Activated CD8-positive, alpha-beta T cell treated with anti-CD3 and anti-CD28 coated beads for 36 hours (primary cell): ENCODE data around the gene AUTS2. TPM values are rescaled to one million over a fixed set of nuclear protein-coding genes. Genes with fewer than 3 reads are reported as not detected.

Source experiments
- ATAC-seq: fragments of 200-7000 bp; cut with Tn5 transposase; one replicate; pipeline ENCODE4 v1.10.0; 2021; ENCODE audit warnings: mild to moderate bottlenecking, moderate library complexity
- CTCF ChIA-PET: fragments of 350-600 bp; sonication (Branson Sonifier 250); formaldehyde crosslinking; loops from one replicate; lab custom pipeline; 2021; ENCODE audit warnings: antibody characterized with exemption; lab: Charles Lee
- POLR2A ChIA-PET: fragments of 350-600 bp; sonication (Branson Sonifier 250); formaldehyde crosslinking; loops from one replicate; lab custom pipeline; 2021; ENCODE audit warnings: antibody characterized with exemption; lab: Charles Lee
- DNase-seq: peaks from one replicate; pipeline ENCODE4 v3.0.0-alpha.2; 2020
- H3K27ac Mint-ChIP-seq: one replicate; pipeline ENCODE4 v1.8.0; 2021; ENCODE audit warnings: mild to moderate bottlenecking, mixed read lengths
- H3K27me3 Mint-ChIP-seq: one replicate; pipeline ENCODE4 v1.8.0; 2021; ENCODE audit warnings: mixed read lengths
- H3K36me3 Mint-ChIP-seq: one replicate; pipeline ENCODE4 v1.8.0; 2021; ENCODE audit warnings: low read depth, mixed read lengths
- H3K4me1 Mint-ChIP-seq: one replicate; pipeline ENCODE4 v1.8.0; 2021; ENCODE audit warnings: low read depth, mixed read lengths
- H3K4me3 Mint-ChIP-seq: one replicate; pipeline ENCODE4 v1.8.0; 2021; ENCODE audit warnings: mild to moderate bottlenecking, moderate library complexity, mixed read lengths
- H3K9me3 Mint-ChIP-seq: one replicate; pipeline ENCODE4 v1.8.0; 2021; ENCODE audit warnings: mixed read lengths
- intact Hi-C: fragments of 100-400 bp; cut with micrococcal nuclease; formaldehyde crosslinking; loops from one replicate; pipeline ENCODE4 v1.10.0; 2022
- total RNA-seq, 2 experiments: library from RNA; stranded (reverse); gene quantifications; one replicate each; pipeline ENCODE4 v1.2.3, GENCODE V29; 2021
- TF ChIP-seq, protein P1 (sequence below): fragments of 200-600 bp; IDR thresholded peaks from one replicate; pipeline ENCODE4 v1.8.0; 2022; ENCODE audit warnings: antibody characterized with exemption, mild to moderate bottlenecking

Gene AUTS2
- total RNA-seq, 2 experiments from 2014 or later, result 3.1 to 3.3 TPM

DNA sequence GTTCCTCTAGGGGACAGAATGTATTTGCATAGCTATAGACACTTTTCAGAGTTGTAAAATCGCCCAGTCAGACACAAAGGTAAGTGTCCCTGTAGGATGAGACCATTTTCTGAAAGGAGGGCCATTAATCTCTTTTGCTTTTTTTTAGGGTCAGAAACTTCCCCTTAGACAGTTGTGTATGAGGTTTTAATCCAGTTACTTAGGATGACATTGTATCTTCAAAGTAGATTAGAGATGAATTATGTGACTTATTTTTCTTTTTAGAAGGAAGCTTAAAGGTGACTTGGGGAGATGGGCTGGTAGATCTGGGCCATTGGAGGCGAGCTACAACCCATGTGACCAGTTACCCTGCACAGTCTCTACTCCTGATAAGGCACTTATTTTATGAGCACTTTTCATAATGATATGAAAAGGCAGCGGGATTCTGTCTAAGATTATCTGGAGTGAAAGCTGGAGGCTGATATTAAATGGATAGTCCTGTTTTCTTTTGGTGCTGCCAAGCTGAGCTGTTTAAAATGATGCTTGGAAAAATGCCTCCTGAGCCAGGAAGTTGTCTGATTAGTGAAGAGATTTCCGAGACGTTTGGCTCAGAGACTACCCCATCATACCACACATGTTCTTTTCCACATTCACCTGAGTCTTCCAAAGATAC, 264.3 kb downstream of the AUTS2 start:
- CTCF ChIA-PET, result no interaction called here
- ATAC-seq, result no peak
- no peaks in the 10 kb centered on the region for H3K4me1 Mint-ChIP-seq
- no peaks in the 10 kb centered on the region for H3K9me3 Mint-ChIP-seq
- intact Hi-C loops, result no loop called here
- POLR2A ChIA-PET, result no interaction called here
- H3K4me3 Mint-ChIP-seq, result no peak overlapping the region
- no peak for DNase-seq
- H3K36me3 Mint-ChIP-seq, result no peaks in the 10 kb centered on the region
- H3K27me3 Mint-ChIP-seq, result peaks cover 6% of the 10 kb centered on the region
- H3K27ac Mint-ChIP-seq, result no peak overlapping the region
- TF ChIP-seq, protein P1, sequence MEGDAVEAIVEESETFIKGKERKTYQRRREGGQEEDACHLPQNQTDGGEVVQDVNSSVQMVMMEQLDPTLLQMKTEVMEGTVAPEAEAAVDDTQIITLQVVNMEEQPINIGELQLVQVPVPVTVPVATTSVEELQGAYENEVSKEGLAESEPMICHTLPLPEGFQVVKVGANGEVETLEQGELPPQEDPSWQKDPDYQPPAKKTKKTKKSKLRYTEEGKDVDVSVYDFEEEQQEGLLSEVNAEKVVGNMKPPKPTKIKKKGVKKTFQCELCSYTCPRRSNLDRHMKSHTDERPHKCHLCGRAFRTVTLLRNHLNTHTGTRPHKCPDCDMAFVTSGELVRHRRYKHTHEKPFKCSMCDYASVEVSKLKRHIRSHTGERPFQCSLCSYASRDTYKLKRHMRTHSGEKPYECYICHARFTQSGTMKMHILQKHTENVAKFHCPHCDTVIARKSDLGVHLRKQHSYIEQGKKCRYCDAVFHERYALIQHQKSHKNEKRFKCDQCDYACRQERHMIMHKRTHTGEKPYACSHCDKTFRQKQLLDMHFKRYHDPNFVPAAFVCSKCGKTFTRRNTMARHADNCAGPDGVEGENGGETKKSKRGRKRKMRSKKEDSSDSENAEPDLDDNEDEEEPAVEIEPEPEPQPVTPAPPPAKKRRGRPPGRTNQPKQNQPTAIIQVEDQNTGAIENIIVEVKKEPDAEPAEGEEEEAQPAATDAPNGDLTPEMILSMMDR, result no peak

GRCh38 chr7:69864274-69864673, 266.0 kb downstream of the AUTS2 start:
- TF ChIP-seq, protein P1, result no peak
- ATAC-seq (no peak), DNase-seq (no peak)
- Mint-ChIP-seq H3K36me3 (no peaks in the 10 kb centered on the region), H3K27ac (no peak overlapping the region), H3K4me1 (no peaks in the 10 kb centered on the region), H3K4me3 (no peak overlapping the region), H3K9me3 (no peaks in the 10 kb centered on the region), H3K27me3 (no peaks in the 10 kb centered on the region)
- CTCF ChIA-PET, result no interaction called here
- POLR2A ChIA-PET, result no interaction called here
- intact Hi-C loops, result no loop called here

GRCh38 chr7:69864822-69865221, 266.5 kb downstream of the AUTS2 start:
- TF ChIP-seq, protein P1, result no peak
- ATAC-seq (no peak), DNase-seq (no peak)
- H3K36me3 Mint-ChIP-seq, result no peaks in the 10 kb centered on the region
- H3K27ac Mint-ChIP-seq, result no peak overlapping the region
- intact Hi-C loops, result no loop called here
- ChIA-PET POLR2A (no interaction called here), CTCF (no interaction called here)
- no peaks in the 10 kb centered on the region for H3K4me1 Mint-ChIP-seq
- H3K4me3 Mint-ChIP-seq, result no peak overlapping the region
- H3K9me3 Mint-ChIP-seq, result no peaks in the 10 kb centered on the region
- no peaks in the 10 kb centered on the region for H3K27me3 Mint-ChIP-seq

GRCh38 chr7:69868921-69869320, 270.6 kb downstream of the AUTS2 start:
- ChIA-PET POLR2A (no interaction called here), CTCF (no interaction called here)
- ATAC-seq, result no peak
- Mint-ChIP-seq H3K9me3 (no peaks in the 10 kb centered on the region), H3K27ac (no peak overlapping the region), H3K4me1 (no peaks in the 10 kb centered on the region), H3K27me3 (no peaks in the 10 kb centered on the region), H3K36me3 (no peaks in the 10 kb centered on the region), H3K4me3 (no peak overlapping the region)
- DNase-seq, result no peak
- intact Hi-C loops, result no loop called here
- TF ChIP-seq, protein P1, result no peak

- Mint-ChIP-seq H3K4me3 (no peak overlapping the region), H3K36me3 (no peaks in the 10 kb centered on the region), H3K9me3 (no peaks in the 10 kb centered on the region), H3K27ac (no peak overlapping the region), H3K27me3 (no peaks in the 10 kb centered on the region), H3K4me1 (no peaks in the 10 kb centered on the region)
- POLR2A ChIA-PET, result no interaction called here
- DNase-seq (no peak), ATAC-seq (no peak)
- intact Hi-C loops, result no loop called here
- TF ChIP-seq, protein P1, result no peak
- CTCF ChIA-PET, result no interaction called here
Observed at GRCh38 chr7:69871213-69871885, 273.1 kb downstream of the AUTS2 start.
